GM18867 (cell line): Measurements from ENCODE around the gene SLC26A8.

Experiments
- ATAC-seq: cut with Tn5 transposase; IDR thresholded peaks from one replicate; pipeline ENCODE4 v1.9.1; 2021; ENCODE audit warnings: mild to moderate bottlenecking, moderate library complexity; ENCODE audit not compliant: unreplicated experiment

SLC26A8 gene

DNA sequence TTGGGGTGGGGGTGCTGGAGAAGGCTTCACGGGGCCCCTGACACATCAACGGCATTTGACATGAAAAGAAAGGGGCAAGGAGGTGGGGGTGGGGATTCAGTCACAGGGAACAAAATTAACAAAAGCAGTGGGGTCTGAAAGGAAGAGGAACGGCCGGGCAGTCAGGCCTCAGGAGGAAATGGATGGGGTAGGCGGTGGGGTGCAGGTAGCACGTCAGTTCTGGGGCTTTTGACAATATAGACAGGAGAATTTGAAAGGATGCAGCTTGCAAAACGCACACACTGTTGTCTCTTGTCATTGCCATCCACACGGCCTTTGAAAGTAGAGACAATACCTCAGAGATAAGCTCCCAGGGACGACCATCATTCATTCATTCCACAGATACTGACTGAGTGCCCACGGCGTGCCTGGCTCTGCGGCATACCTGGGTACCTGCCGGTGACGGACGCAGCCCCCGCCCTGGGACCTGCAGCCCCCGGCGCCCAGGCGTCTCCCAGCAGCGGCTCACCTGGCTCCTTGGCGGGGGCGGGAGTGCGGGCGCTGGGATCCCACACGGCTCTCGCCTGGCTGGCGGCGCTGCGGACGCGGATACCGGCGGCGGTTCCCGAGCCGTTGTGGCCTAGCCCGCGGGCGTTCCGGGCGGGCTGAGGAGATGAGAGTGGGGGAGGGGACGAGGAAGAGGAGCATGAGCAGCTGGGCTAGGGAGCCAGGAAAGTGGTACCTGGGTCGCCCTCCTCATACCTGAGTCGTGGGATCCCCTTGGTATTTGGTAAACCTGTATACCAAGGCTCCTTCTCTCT, at the start of gene SLC26A8:
SLC26A8 (minus strand) TSS at position 646 of the 800 bp plus-strand sequence. CDS start 4,934 bp downstream, outside the sequence.
- ATAC-seq = no peak

GRCh38 chr6:36073587-36073986, 49.1 kb upstream of the SLC26A8 start:
- ATAC-seq = no peak

GRCh38 chr6:36072681-36073080, 48.2 kb upstream of the SLC26A8 start:
- no peak for ATAC-seq

- ATAC-seq = no peak
Observed at GRCh38 chr6:36071714-36072113, 47.3 kb upstream of the SLC26A8 start.

DNA sequence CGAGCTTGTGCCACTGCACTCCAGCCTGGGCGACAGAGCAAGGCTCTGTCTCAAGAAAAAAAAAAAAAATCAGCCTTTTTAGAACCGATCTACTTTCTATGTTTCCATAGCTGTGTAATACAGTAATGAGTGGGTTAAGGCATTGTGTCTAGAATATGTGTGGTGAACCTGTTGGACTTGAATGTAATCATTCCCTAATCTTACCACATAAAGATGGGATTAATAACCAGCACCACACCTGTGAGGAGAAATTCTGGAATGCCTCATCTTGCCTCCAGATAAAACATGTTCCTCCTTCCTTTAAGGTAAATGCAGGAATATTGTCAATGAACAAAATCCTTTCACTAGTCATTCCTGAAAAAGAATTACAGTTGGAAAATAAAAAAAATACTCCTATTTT, 46.8 kb upstream of the SLC26A8 start:
- ATAC-seq = no peak

DNA sequence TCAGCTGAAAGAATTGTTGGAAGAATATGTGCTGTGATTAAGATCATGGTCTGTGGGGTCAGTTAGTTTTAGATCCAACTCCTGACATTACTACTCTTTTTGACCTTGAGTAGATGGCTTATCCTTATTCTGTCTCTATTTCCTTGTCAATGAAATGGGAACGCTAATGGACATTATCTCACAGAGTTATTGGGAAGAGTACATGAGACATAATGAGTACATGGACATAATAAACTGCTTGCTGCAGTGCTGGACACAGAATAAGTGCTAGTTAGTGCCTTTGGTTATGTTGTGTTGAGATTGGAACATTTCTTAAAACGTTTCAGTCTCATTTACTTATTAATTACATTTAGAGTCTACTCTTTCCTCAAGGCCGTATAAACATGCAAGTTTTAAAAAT, 45.8 kb upstream of the SLC26A8 start:
- ATAC-seq = no peak

GRCh38 chr6:36069573-36069972, 45.1 kb upstream of the SLC26A8 start:
- ATAC-seq = no peak

GRCh38 chr6:36068586-36068985, 44.1 kb upstream of the SLC26A8 start:
- no peak for ATAC-seq

DNA sequence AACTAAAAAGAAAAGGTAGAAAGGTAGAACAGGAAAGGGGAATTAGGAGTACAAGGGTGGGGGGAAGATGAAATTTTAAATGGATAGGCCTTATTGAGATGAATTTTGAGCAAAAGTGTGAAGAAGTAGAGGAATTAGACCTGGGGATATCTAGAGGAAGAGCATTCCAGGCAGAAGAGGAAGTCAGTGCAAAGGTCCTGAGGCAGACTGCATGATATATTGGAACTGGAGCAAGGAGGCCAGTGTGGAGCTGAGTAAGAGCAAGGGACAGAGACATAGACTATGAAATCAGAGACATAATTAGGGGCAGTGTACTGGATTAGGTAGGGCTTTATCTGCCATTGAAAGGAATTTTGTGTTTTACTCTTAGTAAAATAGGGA, 43.6 kb upstream of the SLC26A8 start:
- no peak for ATAC-seq

DNA sequence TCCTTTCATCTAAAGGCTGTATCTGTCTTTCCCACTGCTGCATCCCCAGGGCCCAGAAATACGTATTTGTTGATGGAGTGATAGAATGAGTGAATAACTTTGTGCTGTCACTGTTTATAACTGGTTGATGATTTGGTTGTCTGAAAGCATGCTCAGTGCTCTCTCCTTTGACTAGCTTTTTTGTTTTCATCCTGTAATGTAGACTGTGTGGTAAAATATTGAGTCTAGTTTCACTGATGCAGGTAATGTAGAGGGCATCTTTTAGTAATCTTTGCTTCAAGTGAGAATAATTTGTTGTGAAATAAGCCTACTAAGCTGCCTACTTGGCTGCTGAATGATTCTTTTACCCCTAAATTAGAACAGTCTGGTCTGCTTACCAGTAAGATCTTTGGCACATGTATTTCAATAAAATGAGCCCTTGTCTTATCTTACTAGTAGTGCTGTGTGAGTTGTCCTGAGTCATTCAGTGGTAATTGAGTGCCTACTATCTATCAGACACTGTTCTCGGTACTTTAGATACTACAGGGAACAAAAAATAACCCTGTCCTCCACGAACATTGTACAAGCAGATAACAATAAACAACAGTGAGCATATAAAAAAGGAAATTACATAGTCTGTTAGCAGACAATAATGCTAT, 43.1 kb upstream of the SLC26A8 start:
- ATAC-seq = no peak

GRCh38 chr6:36066817-36067216, 42.4 kb upstream of the SLC26A8 start:
- ATAC-seq = no peak

DNA sequence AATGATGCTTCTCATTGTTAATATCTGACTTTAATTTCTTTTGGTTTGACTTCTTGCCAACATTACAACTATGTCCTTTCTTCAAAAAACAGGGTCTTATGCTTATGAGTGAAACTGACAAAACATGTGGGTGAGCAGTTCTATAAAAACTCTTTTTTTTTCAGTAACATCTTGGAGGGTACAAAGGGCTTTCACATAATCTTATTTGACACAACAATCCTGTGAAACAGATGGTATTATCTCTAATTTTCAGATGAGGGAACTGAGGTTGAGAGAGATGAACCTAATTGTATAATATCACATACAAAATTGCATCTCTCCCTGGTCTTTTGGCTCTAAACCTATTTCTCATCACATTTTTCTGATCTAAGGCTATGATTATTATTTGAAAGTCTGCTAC, 41.5 kb upstream of the SLC26A8 start:
- ATAC-seq = no peak

DNA sequence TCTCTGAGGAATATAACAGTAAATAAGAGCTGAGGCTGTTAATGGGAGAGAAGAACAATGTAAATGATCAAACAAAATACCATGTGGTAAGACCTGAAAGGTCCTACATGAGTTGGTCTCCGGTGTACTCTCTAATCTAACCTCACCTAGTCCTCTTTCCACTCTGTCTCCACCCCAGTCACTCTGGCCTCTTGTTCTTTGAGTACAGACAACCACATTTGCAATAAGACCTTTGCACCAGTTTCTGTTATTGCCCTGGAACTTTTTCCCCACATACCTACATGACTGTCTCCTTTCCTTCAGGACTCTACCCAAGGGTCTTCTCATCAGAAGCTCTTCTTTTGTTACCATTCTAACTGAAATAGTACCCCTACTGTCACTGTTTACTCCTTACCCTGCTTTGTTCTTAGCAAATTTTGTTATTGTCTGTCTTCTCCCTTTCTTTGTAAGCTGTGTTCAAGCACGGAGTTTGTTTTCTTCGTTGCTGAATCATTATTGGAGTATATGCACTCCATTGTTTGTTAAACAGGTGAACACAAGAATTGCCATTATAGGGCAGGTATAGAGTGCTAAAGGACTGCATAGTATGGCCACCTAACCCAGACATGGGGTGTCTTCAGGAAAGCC, 40.4 kb upstream of the SLC26A8 start:
- ATAC-seq = no peak

DNA sequence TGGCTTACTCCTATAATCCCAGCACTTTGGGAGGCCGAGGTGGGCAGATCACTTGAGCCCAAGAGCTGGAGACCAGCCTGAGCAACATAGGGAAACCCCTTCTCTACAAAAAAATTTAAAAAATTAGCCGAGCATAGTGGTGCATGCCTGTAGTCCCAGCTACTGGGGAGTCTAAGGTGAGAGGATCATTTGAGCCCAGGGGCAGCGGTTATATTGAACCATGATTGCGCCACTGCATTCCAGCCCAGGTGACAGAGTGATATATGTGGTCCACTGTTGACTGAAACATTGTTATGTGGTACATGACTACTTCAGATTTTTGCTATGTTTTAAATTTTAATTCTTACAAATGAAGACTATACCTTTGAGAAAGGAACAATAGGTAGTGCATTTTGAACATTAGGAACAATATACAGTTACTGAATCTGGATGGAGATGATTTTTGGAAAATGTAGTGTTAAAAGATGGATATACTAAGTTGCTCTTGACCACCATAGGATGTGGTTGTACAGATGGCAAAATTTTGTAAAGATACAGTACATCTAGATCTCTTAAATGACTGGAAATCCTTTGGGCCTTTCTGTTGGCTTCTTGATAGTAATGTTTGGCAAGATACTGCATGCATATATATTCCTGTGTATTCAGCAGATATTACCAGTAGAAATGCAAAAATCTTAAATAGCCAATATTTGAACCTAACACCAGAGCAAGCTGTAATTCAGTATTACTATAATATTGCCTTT, 39.0 kb upstream of the SLC26A8 start:
- no peak for ATAC-seq

DNA sequence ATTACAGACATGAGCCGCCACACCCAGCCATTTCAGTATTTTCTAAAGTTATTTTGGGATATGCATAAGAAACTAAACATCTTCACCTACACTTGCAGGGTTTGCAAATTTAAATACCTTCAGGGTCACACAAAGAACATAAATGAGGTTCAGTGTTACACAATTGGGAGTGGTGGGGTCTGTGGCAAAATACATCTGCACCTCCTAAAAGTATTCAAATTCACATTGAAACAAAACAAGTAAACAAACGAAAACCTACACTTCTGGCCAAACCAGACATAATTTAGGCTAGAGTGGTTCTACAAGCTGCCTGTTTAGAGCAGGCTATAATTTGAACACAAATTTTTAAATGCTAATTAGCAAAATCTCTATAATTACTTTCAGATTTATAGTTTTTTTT, 37.8 kb upstream of the SLC26A8 start:
- ATAC-seq = no peak

GRCh38 chr6:36061236-36061635, 36.8 kb upstream of the SLC26A8 start:
- ATAC-seq = no peak

DNA sequence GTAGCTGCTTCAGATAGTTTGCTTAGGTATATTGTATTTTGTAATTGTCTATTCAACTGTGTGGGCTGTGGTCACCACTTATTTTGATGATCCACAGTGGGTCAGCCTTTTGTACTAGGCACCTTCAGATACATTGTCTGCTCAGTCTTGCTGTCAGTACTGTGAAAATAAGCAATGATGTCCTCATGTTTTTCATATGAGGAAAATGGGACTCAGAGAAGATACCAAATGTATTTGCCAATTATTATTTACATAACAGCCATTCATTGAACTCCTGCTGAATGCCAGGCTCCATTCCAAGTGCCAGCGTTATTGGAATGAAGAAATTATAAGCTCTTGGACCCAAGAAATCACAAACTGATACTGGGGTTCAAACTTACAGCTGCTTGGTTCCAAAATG, 31.7 kb upstream of the SLC26A8 start:
- ATAC-seq = no peak

- ATAC-seq = no peak
Observed at GRCh38 chr6:36054956-36055355, 30.5 kb upstream of the SLC26A8 start.

GRCh38 chr6:36054415-36054814, 30.0 kb upstream of the SLC26A8 start:
- ATAC-seq = no peak

- ATAC-seq = no peak
Observed at GRCh38 chr6:36053878-36054277, 29.4 kb upstream of the SLC26A8 start.

DNA sequence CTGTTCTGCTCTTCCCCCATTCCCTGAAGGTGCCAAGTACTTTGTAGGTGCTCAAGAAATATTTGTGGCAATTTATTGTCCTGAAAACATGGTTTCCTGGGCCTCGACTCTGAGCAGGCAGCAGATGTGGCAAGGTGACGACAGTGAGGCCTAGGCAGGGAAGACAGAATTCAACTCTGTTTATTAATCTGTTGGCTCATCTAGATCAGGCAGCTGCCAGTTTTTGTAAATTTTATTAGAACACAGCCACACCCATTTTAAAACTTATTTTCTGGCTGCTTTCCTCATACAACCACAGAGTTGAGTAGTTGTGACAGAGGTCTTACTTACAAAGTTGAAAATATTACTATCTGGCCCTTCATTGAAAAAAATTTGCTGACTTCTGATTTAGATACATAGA, 27.7 kb upstream of the SLC26A8 start:
- ATAC-seq = no peak
